GM21786 (cell line): ENCODE data around the gene AP1B1.

Source experiments
- ATAC-seq: cut with Tn5 transposase; IDR thresholded peaks from one replicate; pipeline ENCODE4 v1.9.1; 2021; ENCODE audit not compliant: unreplicated experiment

The AP1B1 gene

DNA sequence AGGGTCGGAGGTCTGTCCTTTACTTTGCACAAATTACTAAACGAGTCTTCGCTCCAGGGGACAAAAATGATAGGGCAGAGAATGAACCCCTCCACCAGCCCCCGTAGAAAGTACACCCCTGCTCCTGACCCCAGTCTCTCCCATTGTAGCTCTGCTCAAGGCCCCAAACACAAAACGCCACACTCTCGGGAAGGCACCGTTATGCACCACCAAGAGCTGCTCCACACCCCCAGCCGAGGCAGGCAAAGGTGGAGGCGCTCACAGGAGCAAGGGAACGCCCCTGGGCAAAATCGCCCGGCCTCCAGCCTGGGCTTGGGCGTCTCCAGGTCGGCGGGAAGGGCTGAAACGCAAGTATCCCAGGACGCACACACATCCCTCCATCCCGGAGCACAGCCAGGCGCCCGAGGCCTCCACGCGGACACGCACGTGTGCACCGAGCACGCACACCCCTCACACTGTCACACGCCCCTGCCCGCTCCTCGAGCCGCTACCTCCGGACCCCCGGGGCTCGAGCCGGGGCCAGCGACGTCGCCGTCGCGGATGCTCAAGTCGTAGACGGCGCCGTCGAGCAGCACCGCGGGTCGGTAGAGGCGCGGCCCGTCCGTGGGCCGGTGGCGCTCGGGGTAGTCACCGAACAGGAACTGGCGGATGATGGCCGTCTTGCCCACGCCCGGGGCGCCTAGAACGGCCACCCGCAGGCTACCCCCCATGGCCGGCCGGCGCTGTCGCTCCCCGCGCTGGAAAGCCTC lies 73.7 kb downstream of the AP1B1 start:
- ATAC-seq, result no peak

DNA sequence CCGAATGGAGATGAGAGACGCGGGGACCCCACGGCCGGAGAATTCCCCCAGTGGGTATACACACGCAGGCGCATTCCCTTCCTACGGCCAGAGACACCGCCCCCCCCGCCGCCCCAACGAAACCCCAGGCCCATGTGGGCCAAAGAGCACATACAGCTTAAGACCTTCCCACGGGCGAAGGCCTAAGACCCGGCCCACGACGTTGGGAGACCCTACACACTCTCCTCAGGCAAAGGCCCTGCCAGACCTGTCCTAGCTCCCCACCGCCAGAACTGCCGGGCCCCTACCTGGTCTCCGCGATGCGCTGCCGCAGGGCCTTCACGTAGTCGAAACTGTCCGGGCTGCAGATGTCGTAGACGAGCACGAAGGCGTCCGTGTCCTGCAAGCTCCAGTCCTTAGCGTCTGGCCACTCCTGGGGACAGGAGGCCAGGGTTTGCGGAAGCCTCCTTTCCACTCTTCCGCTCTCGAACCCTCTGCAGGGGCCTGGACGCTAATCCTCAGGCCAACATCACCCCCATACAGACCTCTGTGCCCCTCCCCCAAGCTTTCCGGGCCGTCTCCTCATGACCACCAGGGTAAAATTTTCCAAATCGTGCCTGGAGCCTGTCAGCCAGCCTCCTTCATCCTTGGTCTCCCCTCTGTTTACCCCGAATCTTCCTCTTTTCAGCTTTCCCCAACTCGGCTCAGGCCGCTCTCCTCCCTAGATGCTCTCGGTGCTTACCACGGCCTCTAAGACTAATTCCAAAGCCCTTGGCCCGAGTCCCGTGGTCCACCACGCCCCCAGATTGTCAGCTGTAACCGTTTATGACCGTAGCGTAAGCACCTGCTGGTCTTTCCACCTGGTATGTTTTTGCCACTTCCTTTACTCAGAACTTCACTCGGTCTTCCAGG lies 74.5 kb downstream of the AP1B1 start:
- ATAC-seq, result no peak

DNA sequence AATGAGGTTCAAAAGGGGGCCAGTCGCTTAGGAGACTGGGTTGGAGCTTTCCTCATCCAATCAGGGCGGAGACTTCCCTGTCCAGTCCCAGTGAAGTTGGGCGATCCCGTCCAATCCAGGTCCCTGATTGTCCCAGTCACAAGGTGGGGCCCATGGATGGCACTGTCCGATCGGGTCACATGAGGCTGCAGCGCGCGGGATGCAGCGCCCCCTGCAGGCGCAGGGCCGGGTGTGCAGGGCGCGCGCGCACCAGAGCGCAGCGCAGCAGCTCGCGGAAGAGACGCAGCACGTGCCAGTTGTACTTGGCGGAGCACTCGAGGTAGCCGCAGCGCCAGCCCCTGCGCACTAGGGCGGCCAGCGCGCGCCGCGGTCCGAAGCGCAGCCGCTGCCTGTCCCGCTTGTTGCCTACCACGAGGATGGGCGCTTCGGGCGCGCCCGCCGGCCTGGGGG lies 75.2 kb downstream of the AP1B1 start:
- ATAC-seq, result no peak

DNA sequence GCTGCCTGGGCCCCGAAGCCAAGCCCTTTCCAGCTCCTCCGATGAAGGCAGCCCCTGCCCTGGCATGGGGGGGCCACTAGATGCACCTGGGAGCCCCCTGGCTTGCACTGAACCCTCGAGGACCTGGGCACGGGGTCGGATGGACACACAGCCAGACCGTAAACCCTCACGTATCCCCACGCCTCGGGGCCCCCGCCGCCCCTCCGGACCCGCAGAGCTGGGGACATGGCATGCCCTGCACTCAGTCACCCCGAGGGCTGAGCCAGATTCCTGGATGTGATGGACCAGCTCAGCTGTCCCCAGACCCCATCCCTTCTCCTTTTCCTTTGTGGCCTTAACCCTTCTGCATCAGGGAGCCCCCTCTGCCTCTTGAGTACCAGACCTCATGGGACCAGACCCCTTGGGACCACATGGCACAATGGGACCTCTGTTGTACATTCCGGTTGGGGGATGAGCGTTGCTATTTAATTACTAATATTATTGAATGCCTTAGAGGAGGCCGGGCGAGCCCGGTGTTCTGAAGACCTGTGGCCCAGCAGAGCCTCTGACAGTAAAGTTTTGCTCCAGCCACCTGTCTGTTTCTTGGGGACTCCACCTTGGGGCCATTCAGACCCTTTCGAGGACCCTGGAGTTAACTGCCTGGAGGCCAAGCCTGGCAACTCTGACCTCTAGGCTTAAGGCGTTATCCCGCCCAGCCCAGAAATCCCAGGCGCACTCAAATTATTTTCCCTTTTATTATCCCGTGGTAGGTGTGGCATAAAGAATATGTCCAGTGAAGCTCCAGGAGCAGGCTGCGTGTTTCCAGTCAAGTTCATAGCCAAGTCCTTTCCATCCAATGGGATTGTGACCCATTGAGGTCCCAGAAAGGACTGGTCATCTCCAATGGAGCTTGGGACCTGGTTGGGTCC lies 75.9 kb downstream of the AP1B1 start:
- ATAC-seq, result no peak

DNA sequence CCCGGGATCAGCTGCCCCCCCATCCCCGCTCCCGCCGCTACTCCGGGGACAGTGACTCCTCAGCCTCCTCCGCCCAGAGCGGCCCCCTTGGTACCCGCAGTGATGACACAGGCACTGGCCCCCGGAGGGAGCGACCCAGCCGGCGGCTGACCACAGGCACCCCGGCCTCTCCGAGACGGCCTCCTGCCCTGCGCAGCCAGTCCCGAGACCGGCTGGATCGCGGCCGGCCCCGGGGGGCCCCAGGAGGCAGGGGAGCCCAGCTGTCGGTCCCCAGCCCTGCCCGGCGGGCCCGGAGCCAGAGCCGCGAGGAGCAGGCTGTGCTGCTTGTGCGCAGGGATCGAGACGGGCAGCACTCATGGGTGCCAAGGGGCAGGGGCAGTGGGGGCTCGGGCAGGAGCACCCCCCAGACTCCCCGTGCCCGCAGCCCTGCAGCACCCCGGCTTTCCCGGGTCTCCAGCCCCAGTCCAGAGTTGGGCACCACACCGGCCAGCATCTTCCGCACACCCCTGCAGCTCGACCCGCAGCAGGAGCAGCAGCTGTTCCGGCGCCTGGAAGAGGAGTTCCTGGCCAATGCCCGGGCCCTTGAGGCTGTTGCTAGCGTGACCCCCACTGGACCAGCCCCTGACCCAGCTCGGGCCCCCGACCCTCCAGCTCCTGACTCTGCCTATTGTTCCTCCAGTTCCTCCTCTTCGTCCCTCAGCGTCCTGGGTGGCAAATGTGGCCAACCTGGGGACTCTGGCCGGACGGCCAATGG lies 76.7 kb downstream of the AP1B1 start:
- no peak for ATAC-seq

DNA sequence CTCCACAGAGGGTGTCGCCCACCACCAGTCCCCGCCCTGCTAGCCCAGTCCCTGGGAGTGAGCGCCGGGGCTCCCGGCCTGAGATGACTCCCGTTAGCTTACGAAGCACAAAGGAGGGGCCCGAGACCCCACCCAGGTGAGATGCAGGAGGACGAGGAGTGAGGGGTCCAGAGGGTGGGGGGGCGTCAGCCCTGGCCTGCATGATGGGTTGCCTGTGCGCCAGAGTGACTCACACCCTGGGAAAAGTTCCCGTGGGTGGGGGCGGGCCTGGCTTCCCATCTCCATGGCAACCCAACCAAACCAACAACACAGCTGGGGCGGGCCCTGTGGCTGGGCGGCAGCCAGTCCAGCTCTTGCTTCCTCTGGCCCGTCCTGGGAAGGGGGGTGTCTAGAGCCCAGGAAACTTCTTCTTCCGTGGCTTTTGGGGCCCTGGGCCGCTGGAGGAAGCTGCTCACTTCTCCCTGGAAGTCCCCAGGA lies 77.5 kb downstream of the AP1B1 start:
- ATAC-seq, result no peak

DNA sequence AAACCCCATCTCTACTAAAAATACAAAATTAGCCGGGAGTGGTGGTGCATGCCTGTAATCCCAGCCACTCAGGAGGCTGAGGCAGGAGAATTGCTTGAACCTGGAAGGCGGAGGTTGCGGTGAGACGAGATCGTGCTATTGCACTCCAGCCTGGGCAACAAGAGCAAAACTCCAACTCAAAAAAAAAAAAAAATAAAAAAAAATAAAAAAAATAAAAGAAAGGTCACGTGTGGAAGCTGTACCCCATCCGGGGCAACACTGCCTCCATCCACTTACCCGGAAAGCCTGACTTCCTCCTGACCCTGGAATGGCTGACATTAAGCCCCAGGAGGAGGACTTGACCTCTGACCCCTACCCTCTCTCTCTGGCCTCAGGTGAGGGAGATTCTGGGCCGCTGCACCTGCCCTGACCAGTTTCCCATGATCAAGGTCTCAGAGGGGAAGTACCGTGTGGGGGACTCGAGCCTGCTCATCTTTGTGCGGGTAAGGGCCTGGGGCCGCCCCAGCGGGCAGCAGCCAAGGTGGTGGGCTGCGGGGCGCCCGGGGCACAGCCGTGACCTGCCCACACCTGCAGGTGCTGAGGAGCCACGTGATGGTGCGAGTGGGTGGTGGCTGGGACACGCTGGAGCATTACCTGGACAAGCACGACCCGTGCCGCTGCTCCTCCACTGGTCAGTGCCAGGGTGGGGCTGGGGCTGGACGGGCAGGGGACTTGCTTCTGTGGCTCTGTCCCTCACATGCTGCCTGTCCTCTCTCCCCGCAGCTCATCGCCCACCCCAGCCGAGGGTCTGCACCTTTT lies 78.1 kb downstream of the AP1B1 start:
- no peak for ATAC-seq

DNA sequence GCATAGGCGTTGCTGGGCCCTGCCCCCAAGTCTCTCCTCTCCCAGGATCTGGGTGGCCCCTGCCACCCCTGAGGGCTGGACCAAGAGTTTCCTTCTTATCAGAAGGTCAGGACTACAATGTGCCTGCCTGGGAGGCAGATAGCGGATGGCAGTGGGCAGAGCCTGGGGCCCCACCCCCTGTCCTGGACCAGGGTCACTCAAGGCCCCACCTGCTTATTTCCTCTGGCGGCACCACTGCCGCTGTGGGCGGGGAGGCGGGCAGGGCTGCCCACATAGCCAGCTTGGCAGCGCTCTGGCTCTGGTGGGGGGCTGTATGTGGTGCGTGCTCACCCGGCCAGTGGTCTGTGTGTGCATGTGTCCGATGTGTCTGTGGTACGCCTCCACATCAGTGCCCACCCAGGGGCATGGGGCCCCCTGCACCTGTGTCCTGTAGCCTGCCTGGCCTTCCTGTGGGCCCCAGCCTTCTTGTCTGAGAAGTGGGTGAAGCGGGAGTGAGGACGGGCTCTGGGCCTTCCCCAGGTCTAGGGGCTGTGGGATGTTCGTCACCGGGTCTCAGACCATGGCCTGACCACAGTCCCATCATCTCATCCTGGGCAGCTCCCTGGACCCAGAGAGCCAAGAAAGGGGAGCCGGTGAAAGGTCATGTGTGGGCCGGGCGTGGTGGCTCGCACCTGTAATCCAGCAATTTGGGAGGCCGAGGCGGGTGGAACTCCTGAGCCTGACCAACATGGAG lies 78.9 kb downstream of the AP1B1 start:
- no peak for ATAC-seq

DNA sequence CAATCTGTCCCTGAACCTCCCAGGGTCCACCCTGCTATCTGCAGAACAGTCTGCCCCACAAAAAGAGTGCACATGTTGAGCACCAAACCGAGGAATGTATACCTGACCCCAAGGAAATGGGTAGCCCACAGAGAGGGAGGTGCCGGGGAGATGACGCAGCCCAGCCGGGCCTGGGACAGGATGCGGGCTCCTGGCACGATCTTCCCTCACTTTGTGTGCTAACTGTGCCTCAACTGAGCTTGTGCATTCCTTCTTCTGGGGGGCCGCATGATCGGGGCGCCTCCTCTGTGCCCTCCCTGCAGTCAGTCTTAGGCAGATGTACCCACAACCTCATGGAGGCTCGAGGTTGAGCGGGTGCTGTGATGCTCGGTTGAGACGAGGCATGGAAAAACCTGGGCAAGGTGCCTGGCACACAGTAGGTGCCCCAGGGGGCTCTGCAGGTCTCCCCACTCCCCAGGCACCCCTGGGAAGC lies 79.5 kb downstream of the AP1B1 start:
- ATAC-seq, result no peak

DNA sequence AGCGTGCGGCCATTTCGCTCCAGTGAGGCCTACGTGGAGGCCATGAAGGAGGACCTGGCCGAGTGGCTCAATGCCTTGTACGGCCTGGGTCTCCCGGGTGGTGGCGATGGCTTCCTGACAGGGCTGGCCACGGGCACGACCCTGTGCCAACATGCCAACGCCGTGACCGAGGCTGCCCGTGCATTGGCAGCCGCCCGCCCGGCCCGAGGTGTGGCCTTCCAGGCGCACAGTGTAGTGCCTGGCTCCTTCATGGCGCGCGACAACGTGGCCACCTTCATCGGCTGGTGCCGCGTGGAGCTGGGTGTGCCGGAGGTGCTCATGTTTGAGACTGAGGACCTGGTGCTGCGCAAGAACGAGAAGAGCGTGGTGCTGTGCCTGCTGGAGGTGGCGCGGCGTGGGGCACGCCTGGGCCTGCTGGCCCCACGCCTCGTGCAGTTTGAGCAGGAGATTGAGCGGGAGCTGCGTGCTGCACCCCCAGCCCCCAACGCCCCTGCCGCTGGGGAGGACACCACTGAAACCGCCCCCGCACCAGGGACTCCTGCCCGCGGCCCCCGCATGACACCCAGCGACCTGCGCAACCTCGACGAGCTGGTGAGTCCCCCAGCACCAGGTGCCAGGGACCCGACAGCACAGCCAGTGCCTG lies 80.1 kb downstream of the AP1B1 start:
- no peak for ATAC-seq

DNA sequence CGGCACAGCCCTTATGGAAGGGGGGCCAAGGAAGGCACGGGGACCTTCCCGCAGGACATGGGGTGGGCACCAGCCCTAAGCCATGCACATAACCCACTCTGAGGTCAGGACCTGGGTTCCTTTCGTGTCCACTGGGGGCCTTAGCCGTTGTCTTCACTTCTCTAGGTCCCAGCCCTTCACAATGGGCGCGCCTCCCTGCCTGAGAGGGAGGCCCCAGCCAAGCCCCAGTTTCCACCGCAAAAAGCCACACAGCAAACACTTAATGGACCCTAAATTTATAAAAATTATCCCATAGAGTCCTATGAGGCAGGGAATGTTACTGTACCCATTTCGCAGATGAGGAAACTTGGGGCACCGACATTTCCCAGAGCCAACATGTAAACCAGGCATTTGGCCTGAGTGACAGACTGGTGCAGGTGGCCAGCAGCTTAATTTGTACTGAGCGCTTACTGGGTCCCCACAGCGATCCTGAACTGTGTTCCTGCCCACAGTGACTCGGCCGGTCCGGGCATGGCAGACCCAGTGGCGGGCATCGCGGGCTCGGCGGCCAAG lies 80.7 kb downstream of the AP1B1 start:
- ATAC-seq, result no peak

DNA sequence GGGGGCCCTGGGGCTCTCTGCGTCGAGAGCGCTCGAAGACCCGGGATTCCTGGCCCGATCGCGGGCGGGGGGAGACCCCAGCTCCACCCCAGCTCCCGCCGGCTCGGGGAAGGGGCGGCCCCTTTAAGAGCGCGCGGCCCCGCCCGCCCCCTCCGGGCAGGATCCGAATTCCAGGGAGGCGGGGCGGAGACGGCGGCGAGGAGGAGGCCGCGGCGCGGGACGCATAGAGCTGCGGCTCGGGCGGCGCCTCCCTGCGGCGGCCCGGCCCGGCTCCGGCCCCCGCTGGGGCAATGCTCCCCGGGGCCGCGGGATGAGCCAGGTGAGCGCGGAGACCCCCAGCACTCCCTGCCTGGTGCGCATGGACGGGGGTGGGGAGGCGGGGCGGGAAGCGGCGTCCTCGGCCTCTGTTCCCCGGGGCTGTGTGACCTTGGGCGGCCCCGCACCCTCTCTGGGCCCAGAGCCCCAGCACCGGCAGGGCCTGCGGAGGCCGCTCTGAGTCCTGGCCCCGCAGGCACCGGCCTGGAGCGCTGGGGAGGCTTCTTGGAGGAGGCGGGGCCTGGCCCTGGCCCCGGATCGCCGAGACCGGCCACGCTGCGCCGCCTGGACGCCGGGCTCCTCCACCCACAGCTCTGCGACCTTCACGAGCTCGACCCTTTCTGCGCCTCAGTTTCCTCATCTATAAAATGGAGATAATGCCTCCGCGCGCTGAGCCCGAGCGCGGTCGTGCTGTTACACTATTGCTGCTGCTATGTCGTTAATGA lies 81.4 kb downstream of the AP1B1 start:
- ATAC-seq, result no peak

DNA sequence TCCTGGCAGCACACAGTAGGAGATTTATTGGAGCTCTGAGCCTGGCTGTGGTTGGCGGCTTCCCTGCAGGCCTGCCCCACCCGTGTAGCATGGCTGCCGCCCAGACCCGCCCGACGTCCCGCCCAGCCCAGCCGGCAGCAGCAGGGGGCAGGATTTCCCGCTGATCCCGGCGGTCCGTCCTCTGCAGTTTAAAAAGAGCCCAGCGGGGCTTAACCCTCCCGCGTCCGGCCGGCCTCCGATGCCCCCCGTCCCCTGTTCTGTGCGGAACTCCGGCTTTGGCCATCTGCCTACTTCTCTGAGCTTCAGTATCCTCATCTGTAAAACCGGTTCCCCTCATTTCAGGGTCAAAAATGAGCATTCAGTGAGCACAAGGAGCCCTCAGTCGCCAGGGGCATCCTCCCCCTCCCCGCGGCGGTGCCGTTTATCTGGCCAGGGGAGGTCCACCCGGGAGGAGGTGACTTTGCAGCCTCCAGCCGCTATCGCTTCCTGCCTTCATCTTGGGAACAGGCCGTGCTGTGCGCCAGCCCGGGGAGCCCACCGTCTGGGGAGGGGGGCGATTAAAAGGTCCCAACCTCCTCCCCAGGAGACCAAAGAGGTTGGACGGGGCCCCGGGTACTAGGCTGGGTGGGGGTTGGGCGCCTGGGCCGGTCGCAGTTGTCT lies 82.1 kb downstream of the AP1B1 start, which contains the start of gene GAS2L1:
Gene GAS2L1, plus strand, starts transcription at position 476 of the 660 bp plus-strand sequence. CDS start 1,456 bp downstream, outside the sequence.
- no peak for ATAC-seq

DNA sequence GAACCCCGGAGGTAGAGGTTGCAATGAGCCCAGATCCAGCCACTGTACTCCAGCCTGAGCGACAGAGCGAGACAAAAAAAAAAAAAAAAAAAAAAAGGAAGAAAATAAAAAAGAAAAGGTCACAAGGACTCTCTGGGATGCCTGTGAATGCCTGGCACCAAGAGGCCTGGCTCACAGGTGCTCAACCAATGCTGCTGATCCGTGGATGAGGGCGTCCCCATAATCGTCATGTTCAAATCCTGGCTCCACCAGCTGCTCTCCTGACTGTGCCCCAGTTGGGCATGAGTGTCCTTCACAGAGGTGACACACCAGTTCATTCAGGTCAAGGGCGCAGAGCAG lies 82.6 kb downstream of the AP1B1 start:
- ATAC-seq, result no peak

DNA sequence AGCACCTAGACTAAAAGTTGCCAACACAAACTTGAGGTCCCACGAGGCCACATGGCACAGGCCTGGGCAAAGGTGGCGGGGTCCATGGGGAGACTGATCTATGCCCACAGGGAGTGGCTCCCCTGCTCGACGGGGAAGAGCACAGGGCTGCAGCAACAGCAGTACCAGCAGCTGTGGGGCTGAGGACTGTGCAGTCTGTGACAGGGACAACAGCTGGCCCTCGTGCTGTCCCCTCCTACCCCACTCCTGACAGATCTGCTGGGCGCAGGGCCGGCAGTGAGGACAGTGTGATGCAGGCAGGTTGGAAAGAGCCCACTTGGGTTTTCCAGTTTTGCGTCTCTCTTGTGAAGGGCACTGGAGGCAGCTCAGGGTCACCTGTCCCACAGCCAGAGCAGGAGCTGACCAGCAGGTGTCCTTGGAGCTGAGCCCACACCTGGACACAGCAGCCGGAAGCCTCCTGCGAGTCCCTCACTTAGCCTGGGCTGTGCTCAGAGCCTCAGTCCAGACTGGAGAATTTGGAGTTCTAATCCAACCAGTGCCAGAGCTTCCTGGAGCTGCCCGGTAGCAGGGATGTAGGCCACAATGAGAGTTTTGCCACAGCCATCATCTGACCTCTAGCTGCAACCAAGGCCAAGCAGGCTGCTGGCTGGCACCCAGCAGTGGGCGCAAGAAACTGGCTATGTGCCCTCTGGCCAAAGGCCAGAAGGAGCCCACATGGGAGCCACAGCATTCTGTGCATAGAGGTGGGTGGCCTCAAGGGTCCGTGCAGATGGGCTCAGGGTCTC lies 85.5 kb downstream of the AP1B1 start:
- no peak for ATAC-seq

DNA sequence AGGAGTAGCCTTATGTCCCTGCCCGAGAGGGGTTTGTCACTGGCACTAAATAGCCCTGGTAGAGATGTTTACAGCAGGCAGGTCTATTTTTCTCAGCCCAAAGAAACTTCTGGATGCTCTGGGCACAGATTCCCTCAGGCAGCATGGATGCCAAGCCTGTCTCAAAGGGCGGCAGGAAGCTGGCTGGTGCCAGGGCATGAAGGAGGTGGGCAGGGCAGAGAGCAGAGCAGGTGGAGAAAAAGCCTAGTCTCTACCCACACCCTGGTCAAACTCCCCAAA lies 86.0 kb downstream of the AP1B1 start:
- no peak for ATAC-seq
